SW480 (cell line): ENCODE results near the gene KRT86.

Experiments
- DNase-seq: peaks from one replicate; pipeline ENCODE4 v3.0.0-alpha.2; 2016; ENCODE audit warnings: low spot score

Gene KRT86

GRCh38 chr12:52316290-52316689 lies 41.8 kb downstream of the KRT86 start:
- no peak for DNase-seq

GRCh38 chr12:52316701-52317100 lies 42.3 kb downstream of the KRT86 start:
- no peak for DNase-seq

- DNase-seq: no peak
Observed at GRCh38 chr12:52317468-52318052, 43.1 kb downstream of the KRT86 start.

- DNase-seq: no peak
Observed at GRCh38 chr12:52318241-52318990, 44.0 kb downstream of the KRT86 start.

- peak; percentile 39 for DNase-seq
Observed at GRCh38 chr12:52319097-52319496, 44.7 kb downstream of the KRT86 start.

- DNase-seq: no peak
Observed at GRCh38 chr12:52320784-52321400, 46.4 kb downstream of the KRT86 start, which contains the start of gene KRT83. Gene KRT83 (minus strand): TSS chr12:52321398. CDS start chr12:52321335, 63 bp downstream.

- DNase-seq: peak; percentile 34
Observed at GRCh38 chr12:52321418-52321817, 47.0 kb downstream of the KRT86 start.

- DNase-seq: no peak
Observed at GRCh38 chr12:52322069-52322468, 47.6 kb downstream of the KRT86 start.

GRCh38 chr12:52323001-52323400 lies 48.6 kb downstream of the KRT86 start:
- DNase-seq: no peak

GRCh38 chr12:52323416-52324152 lies 49.1 kb downstream of the KRT86 start:
- DNase-seq: no peak

- no peak for DNase-seq
Observed at GRCh38 chr12:52324153-52324444, 49.7 kb downstream of the KRT86 start.

GRCh38 chr12:52327052-52327829 lies 52.8 kb downstream of the KRT86 start:
- DNase-seq: peak; percentile 97

- no peak for DNase-seq
Observed at GRCh38 chr12:52327830-52328500, 53.5 kb downstream of the KRT86 start.

GRCh38 chr12:52331039-52331438 lies 56.6 kb downstream of the KRT86 start:
- DNase-seq: no peak

- no peak for DNase-seq
Observed at GRCh38 chr12:52331833-52332232, 57.4 kb downstream of the KRT86 start.

- DNase-seq: no peak
Observed at GRCh38 chr12:52332381-52332780, 57.9 kb downstream of the KRT86 start.

GRCh38 chr12:52333321-52333720 lies 58.9 kb downstream of the KRT86 start:
- DNase-seq: no peak

GRCh38 chr12:52334185-52334584 lies 59.7 kb downstream of the KRT86 start:
- DNase-seq: no peak

GRCh38 chr12:52335598-52336262 lies 61.3 kb downstream of the KRT86 start:
- no peak for DNase-seq

GRCh38 chr12:52336641-52337040 lies 62.2 kb downstream of the KRT86 start:
- DNase-seq: no peak

GRCh38 chr12:52337054-52337453 lies 62.6 kb downstream of the KRT86 start:
- DNase-seq: no peak
